Activated naive CD8-positive, alpha-beta T cell treated with anti-CD3 and anti-CD28 coated beads for 36 hours (primary cell): Measurements from ENCODE around the gene MYL5. TPM values are rescaled to one million over a fixed set of nuclear protein-coding genes. Genes with fewer than 3 reads are reported as not detected.

Experiments
- DNase-seq: peaks from one replicate; pipeline ENCODE4 v3.0.0; 2021
- H3K27ac Mint-ChIP-seq: one replicate; pipeline ENCODE4 v1.8.0; 2022; ENCODE audit warnings: mild to moderate bottlenecking, moderate library complexity, mixed read lengths
- H3K27me3 Mint-ChIP-seq: one replicate; pipeline ENCODE4 v1.8.0; 2022; ENCODE audit warnings: mild to moderate bottlenecking, mixed read lengths
- H3K36me3 Mint-ChIP-seq: one replicate; pipeline ENCODE4 v1.8.0; 2021; ENCODE audit warnings: mild to moderate bottlenecking, mixed read lengths
- H3K4me1 Mint-ChIP-seq: one replicate; pipeline ENCODE4 v1.8.0; 2021; ENCODE audit warnings: mixed read lengths
- H3K4me3 Mint-ChIP-seq: one replicate; pipeline ENCODE4 v1.8.0; 2022; ENCODE audit warnings: mild to moderate bottlenecking, moderate library complexity, mixed read lengths
- H3K9me3 Mint-ChIP-seq: one replicate; pipeline ENCODE4 v1.8.0; 2022; ENCODE audit warnings: mixed read lengths
- total RNA-seq, 2 experiments: library from RNA; stranded (reverse); gene quantifications; one replicate each; pipeline ENCODE4 v1.2.3, GENCODE V29; 2021

The MYL5 gene
- 10 to 100 TPM; 22.7 to 22.9 TPM for total RNA-seq

- peak; percentile 98 for DNase-seq
- Mint-ChIP-seq H3K4me3 (peak within 1 kb of the TSS; percentile 92), H3K4me1 (peaks cover 16% of the 10 kb centered on the region), H3K36me3 (peaks cover 22% of the 10 kb centered on the region), H3K9me3 (no peaks in the 10 kb centered on the region), H3K27ac (peak within 1 kb of the TSS; percentile 83), H3K27me3 (no peaks in the 10 kb centered on the region)
Observed at GRCh38 chr4:674172-675035, at the start of gene MYL5, which contains the start of gene ATP5ME. Gene MYL5 (plus strand): TSS chr4:674542. CDS start chr4:678027, 3,485 bp downstream. Gene ATP5ME (minus strand): TSS chr4:674276. CDS start chr4:674247, 29 bp downstream.

GRCh38 chr4:624705-625590 lies 49.4 kb upstream of the MYL5 start, which contains the start of gene PDE6B:
Gene PDE6B (plus strand): TSS chr4:625573. CDS start chr4:625627, 54 bp downstream.
- no peaks in the 10 kb centered on the region for H3K36me3 Mint-ChIP-seq
- H3K27me3 Mint-ChIP-seq, result peaks cover 11% of the 10 kb centered on the region
- H3K4me3 Mint-ChIP-seq, result no peak within 1 kb of the TSS
- H3K4me1 Mint-ChIP-seq, result no peaks in the 10 kb centered on the region
- DNase-seq, result no peak
- H3K9me3 Mint-ChIP-seq, result no peaks in the 10 kb centered on the region
- H3K27ac Mint-ChIP-seq, result no peak within 1 kb of the TSS

GRCh38 chr4:625631-626161 lies 48.6 kb upstream of the MYL5 start:
- H3K27me3 Mint-ChIP-seq, result peaks cover 11% of the 10 kb centered on the region
- no peaks in the 10 kb centered on the region for H3K4me1 Mint-ChIP-seq
- no peaks in the 10 kb centered on the region for H3K9me3 Mint-ChIP-seq
- H3K27ac Mint-ChIP-seq, result no peak overlapping the region
- H3K4me3 Mint-ChIP-seq, result no peak overlapping the region
- no peaks in the 10 kb centered on the region for H3K36me3 Mint-ChIP-seq
- DNase-seq, result no peak

GRCh38 chr4:626201-627091 lies 47.9 kb upstream of the MYL5 start:
- Mint-ChIP-seq H3K9me3 (no peaks in the 10 kb centered on the region), H3K4me1 (no peaks in the 10 kb centered on the region), H3K4me3 (no peak overlapping the region), H3K27me3 (peaks cover 11% of the 10 kb centered on the region), H3K36me3 (no peaks in the 10 kb centered on the region), H3K27ac (no peak overlapping the region)
- DNase-seq, result no peak

GRCh38 chr4:627347-628125 lies 46.8 kb upstream of the MYL5 start:
- no peak overlapping the region for H3K27ac Mint-ChIP-seq
- H3K36me3 Mint-ChIP-seq, result no peaks in the 10 kb centered on the region
- H3K4me3 Mint-ChIP-seq, result no peak overlapping the region
- no peaks in the 10 kb centered on the region for H3K4me1 Mint-ChIP-seq
- H3K9me3 Mint-ChIP-seq, result peaks cover 2% of the 10 kb centered on the region
- H3K27me3 Mint-ChIP-seq, result peaks cover 8% of the 10 kb centered on the region
- no peak for DNase-seq

- Mint-ChIP-seq H3K4me1 (no peaks in the 10 kb centered on the region), H3K36me3 (no peaks in the 10 kb centered on the region), H3K9me3 (peaks cover 2% of the 10 kb centered on the region), H3K27me3 (peaks cover 8% of the 10 kb centered on the region), H3K27ac (no peak overlapping the region), H3K4me3 (no peak overlapping the region)
- DNase-seq, result no peak
Observed at GRCh38 chr4:628311-628741, 46.0 kb upstream of the MYL5 start.

- DNase-seq, result no peak
- Mint-ChIP-seq H3K9me3 (peaks cover 2% of the 10 kb centered on the region), H3K4me3 (no peak overlapping the region), H3K27me3 (peaks cover 8% of the 10 kb centered on the region), H3K27ac (no peak overlapping the region), H3K4me1 (no peaks in the 10 kb centered on the region), H3K36me3 (no peaks in the 10 kb centered on the region)
Observed at GRCh38 chr4:628821-629635, 45.3 kb upstream of the MYL5 start.

GRCh38 chr4:629636-629914 lies 44.8 kb upstream of the MYL5 start:
- H3K27ac Mint-ChIP-seq, result no peak overlapping the region
- peaks cover 2% of the 10 kb centered on the region for H3K9me3 Mint-ChIP-seq
- no peaks in the 10 kb centered on the region for H3K4me1 Mint-ChIP-seq
- DNase-seq, result no peak
- no peak overlapping the region for H3K4me3 Mint-ChIP-seq
- peaks cover 8% of the 10 kb centered on the region for H3K27me3 Mint-ChIP-seq
- no peaks in the 10 kb centered on the region for H3K36me3 Mint-ChIP-seq

- Mint-ChIP-seq H3K27me3 (peaks cover 8% of the 10 kb centered on the region), H3K27ac (no peak overlapping the region), H3K4me3 (no peak overlapping the region), H3K4me1 (no peaks in the 10 kb centered on the region), H3K9me3 (peaks cover 2% of the 10 kb centered on the region), H3K36me3 (no peaks in the 10 kb centered on the region)
- DNase-seq, result no peak
Observed at GRCh38 chr4:629915-630641, 44.3 kb upstream of the MYL5 start.

GRCh38 chr4:630656-631055 lies 43.7 kb upstream of the MYL5 start:
- H3K4me1 Mint-ChIP-seq, result no peaks in the 10 kb centered on the region
- H3K36me3 Mint-ChIP-seq, result no peaks in the 10 kb centered on the region
- DNase-seq, result no peak
- peaks cover 2% of the 10 kb centered on the region for H3K9me3 Mint-ChIP-seq
- H3K27me3 Mint-ChIP-seq, result peaks cover 10% of the 10 kb centered on the region
- H3K27ac Mint-ChIP-seq, result no peak overlapping the region
- no peak overlapping the region for H3K4me3 Mint-ChIP-seq

- DNase-seq, result no peak
Observed at GRCh38 chr4:632196-632790, 42.0 kb upstream of the MYL5 start.

GRCh38 chr4:632926-633325 lies 41.4 kb upstream of the MYL5 start:
- no peak for DNase-seq

More at GRCh38 chr4:632196-632790, 42.0 kb upstream of the MYL5 start:
- Mint-ChIP-seq H3K4me1 (no peaks in the 10 kb centered on the region), H3K4me3 (no peak overlapping the region), H3K27ac (no peak overlapping the region), H3K9me3 (peaks cover 2% of the 10 kb centered on the region), H3K36me3 (no peaks in the 10 kb centered on the region), H3K27me3 (peaks cover 3% of the 10 kb centered on the region)

More at GRCh38 chr4:632926-633325, 41.4 kb upstream of the MYL5 start:
- Mint-ChIP-seq H3K27me3 (peaks cover 8% of the 10 kb centered on the region), H3K4me3 (no peak overlapping the region), H3K4me1 (no peaks in the 10 kb centered on the region), H3K9me3 (peaks cover 2% of the 10 kb centered on the region), H3K27ac (no peak overlapping the region), H3K36me3 (no peaks in the 10 kb centered on the region)
